Smooth muscle cell (in vitro differentiated cells): ENCODE data around the gene REXO4. TPM values are rescaled to one million over a fixed set of nuclear protein-coding genes. Genes with fewer than 3 reads are reported as not detected.

ENCODE experiments used
- DNase-seq: peaks from one replicate; lab custom pipeline; 2025; ENCODE audit not compliant: unreplicated experiment; lab: John Stamatoyannopoulos, UW
- H2AFZ ChIP-seq: fragments of 200-600 bp; sonication (generic); 2 replicates; pipeline ENCODE4 v1.6.0; 2016; ENCODE audit warnings: antibody characterized with exemption, low read depth, mild to moderate bottlenecking
- H3F3A ChIP-seq: fragments of 200-600 bp; sonication (generic); 2 replicates; pipeline ENCODE4 v1.6.0; 2017; ENCODE audit warnings: antibody characterized with exemption, low read depth
- H3K27ac ChIP-seq: fragments of 200-600 bp; sonication (generic); 2 replicates; pipeline ENCODE4 v1.5.1; 2016; ENCODE audit warnings: low read depth, mild to moderate bottlenecking
- H3K27me3 ChIP-seq: fragments of 200-600 bp; sonication (generic); 2 replicates; pipeline ENCODE4 v1.6.1; 2016; ENCODE audit warnings: low read depth, mild to moderate bottlenecking
- H3K36me3 ChIP-seq: fragments of 200-600 bp; sonication (generic); 2 replicates; pipeline ENCODE4 v1.5.1; 2016; ENCODE audit warnings: low read depth
- H3K4me1 ChIP-seq: fragments of 200-600 bp; sonication (generic); 2 replicates; pipeline ENCODE4 v1.5.1; 2016; ENCODE audit warnings: low read depth
- H3K4me2 ChIP-seq: fragments of 200-600 bp; sonication (generic); 2 replicates; pipeline ENCODE4 v1.6.0; 2016; ENCODE audit warnings: mild to moderate bottlenecking
- H3K4me3 ChIP-seq: fragments of 200-600 bp; sonication (generic); 2 replicates; pipeline ENCODE4 v1.5.1; 2016; ENCODE audit warnings: mild to moderate bottlenecking
- H3K79me2 ChIP-seq: fragments of 200-600 bp; sonication (generic); 2 replicates; pipeline ENCODE4 v1.6.0; 2016; ENCODE audit warnings: low read depth, mild to moderate bottlenecking
- H3K9ac ChIP-seq: fragments of 200-600 bp; sonication (generic); 2 replicates; pipeline ENCODE4 v1.6.0; 2016; ENCODE audit warnings: low read depth
- H3K9me3 ChIP-seq: fragments of 200-600 bp; sonication (generic); replicated peaks from 2 replicates; pipeline ENCODE4 v1.5.1; 2016; ENCODE audit warnings: low read depth
- H4K20me1 ChIP-seq: fragments of 200-600 bp; sonication (generic); 2 replicates; pipeline ENCODE4 v1.6.0; 2016; ENCODE audit warnings: low read depth
- CTCF ChIP-seq: fragments of 200-600 bp; sonication (generic); IDR thresholded peaks from 2 replicates; pipeline ENCODE4 v1.5.1; 2017; ENCODE audit warnings: borderline replicate concordance, mild to moderate bottlenecking, antibody characterized with exemption; ENCODE audit not compliant: insufficient read depth, poor library complexity, severe bottlenecking
- WGBS: methylation state at CpG from one replicate; pipeline ENCODE4 v1.1.7; 2016; ENCODE audit warnings: low lambda C conversion rate; 5-methylcytosine and 5-hydroxymethylcytosine counted together
- polyA plus RNA-seq: library from polyadenylated mRNA; unstranded; fragments of >200 nt; fragmentation: Nextera tagmentation; extraction: Ambion mirVana; gene quantifications from 2 replicates; pipeline ENCODE4 v1.2.1, GENCODE V29; 2016
- total RNA-seq: library from RNA; depleted of rRNA; stranded (reverse); fragments of >200 nt; gene quantifications from 2 replicates; pipeline ENCODE4 v1.2.3, GENCODE V29; 2014

Gene REXO4
- total and polyA plus RNA-seq, 2 experiments from 2014 or later: 11.5 to 18.5 TPM

GRCh38 chr9:133463864-133464615 lies 46.2 kb upstream of the REXO4 start:
- Histone ChIP-seq H4K20me1 (peaks cover 35% of the 10 kb centered on the region), H3K4me3 (no peak overlapping the region), H3K4me1 (peaks cover 12% of the 10 kb centered on the region), H3K27me3 (no peaks in the 10 kb centered on the region), H3K9me3 (no peaks in the 10 kb centered on the region), H3K9ac (no peak overlapping the region), H3K36me3 (no peaks in the 10 kb centered on the region), H3K27ac (no peak overlapping the region), H3K79me2 (no peaks in the 10 kb centered on the region), H3F3A (no peaks in the 10 kb centered on the region), H3K4me2 (no peak overlapping the region), H2AFZ (no peak overlapping the region)
- no peak for TF ChIP-seq CTCF
- WGBS: 89% methylated on average over 24 of the region's 24 CpGs
- DNase-seq: no peak

- Histone ChIP-seq H3K79me2 (no peaks in the 10 kb centered on the region), H3K9me3 (no peaks in the 10 kb centered on the region), H3K4me2 (no peak overlapping the region), H3K36me3 (no peaks in the 10 kb centered on the region), H3K27me3 (no peaks in the 10 kb centered on the region), H3K27ac (no peak overlapping the region), H3K4me1 (peaks cover 12% of the 10 kb centered on the region), H3K9ac (no peak overlapping the region), H2AFZ (no peak overlapping the region), H3K4me3 (no peak overlapping the region), H4K20me1 (peaks cover 35% of the 10 kb centered on the region), H3F3A (no peaks in the 10 kb centered on the region)
- DNase-seq: no peak
- no peak for TF ChIP-seq CTCF
- WGBS: 92% methylated on average over 21 of the region's 22 CpGs
Observed at GRCh38 chr9:133463234-133463863, 45.5 kb upstream of the REXO4 start.

GRCh38 chr9:133461975-133462374 lies 44.2 kb upstream of the REXO4 start:
- Histone ChIP-seq H3K79me2 (no peaks in the 10 kb centered on the region), H3K27me3 (no peaks in the 10 kb centered on the region), H3K4me3 (no peak overlapping the region), H3K4me1 (peaks cover 12% of the 10 kb centered on the region), H4K20me1 (peaks cover 31% of the 10 kb centered on the region), H3K9ac (no peak overlapping the region), H3F3A (no peaks in the 10 kb centered on the region), H3K9me3 (no peaks in the 10 kb centered on the region), H3K4me2 (no peak overlapping the region), H3K27ac (no peak overlapping the region), H3K36me3 (no peaks in the 10 kb centered on the region), H2AFZ (no peak overlapping the region)
- 77% methylated on average over 4 of the region's 4 CpGs for WGBS
- DNase-seq: no peak
- TF ChIP-seq CTCF: no peak
